GM12865 (cell line): ENCODE measurements around the gene NQO2.

ENCODE experiments used
- DNase-seq: peaks from one replicate; pipeline ENCODE4 v3.0.0; 2010; ENCODE audit warnings: low read depth
- H3K4me3 ChIP-seq: 2 replicates; pipeline ENCODE4 v1.5.1; 2011; ENCODE audit warnings: mild to moderate bottlenecking, low read depth, low read length, control low read depth
- CTCF ChIP-seq: IDR thresholded peaks from 2 replicates; pipeline ENCODE4 v1.5.1; 2011; ENCODE audit warnings: low read length, control low read depth, low read depth, inconsistent platforms; ENCODE audit not compliant: insufficient read depth; ENCODE audit errors: missing control alignments

NQO2 gene

DNA sequence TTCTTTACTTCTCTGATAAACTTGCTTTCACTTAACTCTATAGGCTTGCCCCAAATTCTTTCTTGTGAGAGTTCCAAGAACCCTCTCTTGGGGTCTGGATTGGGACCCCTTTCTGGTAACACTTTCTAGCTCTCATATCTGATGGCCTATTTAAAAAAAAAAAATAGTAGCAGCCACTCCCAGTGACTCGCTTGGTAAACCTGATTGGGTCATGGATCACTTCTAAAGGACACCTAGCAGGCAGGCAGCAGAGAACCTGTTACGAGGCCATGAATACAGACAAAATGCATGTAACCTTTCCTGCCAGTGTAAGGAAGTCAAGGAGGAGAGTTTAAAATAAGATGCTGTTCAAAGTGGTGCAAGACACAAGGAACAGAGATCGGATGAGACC, 19.2 kb upstream of the NQO2 start:
- no peak for TF ChIP-seq CTCF
- H3K4me3 ChIP-seq = no peak overlapping the region
- DNase-seq = no peak

DNA sequence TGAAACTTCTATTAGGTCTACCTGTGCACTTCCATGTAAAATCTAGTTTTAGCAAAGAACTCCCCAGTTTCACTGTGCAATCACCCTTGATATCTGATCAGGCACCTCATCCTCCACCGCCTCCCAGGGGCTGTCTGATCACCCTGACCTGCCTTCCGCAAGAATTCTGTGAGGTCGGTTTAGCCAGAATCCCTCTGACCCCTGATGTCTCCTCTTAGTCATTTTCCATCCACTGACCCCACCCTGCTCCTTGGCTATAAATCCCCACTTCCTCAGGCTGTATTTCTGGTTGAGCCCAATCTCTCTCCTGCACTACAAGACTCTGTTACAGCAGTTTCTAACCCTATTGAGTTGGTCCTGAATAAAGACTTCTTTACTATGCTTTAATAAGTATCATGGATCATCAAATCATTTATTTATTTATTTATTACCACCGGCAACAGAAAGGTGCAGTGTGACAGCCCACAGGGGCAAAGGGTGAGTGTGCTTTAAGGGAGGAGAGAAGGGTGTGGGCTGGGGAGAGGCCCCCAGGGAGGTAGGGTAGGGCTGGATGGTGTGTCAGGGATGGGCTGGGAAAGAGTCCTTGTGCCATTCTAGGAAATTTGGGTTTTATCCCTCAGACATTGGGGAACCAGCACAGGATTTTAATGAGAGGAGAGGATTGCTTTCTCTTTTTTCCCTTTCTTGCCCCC, 17.1 kb upstream of the NQO2 start:
- TF ChIP-seq CTCF = no peak
- H3K4me3 ChIP-seq = no peak overlapping the region
- DNase-seq = no peak

DNA sequence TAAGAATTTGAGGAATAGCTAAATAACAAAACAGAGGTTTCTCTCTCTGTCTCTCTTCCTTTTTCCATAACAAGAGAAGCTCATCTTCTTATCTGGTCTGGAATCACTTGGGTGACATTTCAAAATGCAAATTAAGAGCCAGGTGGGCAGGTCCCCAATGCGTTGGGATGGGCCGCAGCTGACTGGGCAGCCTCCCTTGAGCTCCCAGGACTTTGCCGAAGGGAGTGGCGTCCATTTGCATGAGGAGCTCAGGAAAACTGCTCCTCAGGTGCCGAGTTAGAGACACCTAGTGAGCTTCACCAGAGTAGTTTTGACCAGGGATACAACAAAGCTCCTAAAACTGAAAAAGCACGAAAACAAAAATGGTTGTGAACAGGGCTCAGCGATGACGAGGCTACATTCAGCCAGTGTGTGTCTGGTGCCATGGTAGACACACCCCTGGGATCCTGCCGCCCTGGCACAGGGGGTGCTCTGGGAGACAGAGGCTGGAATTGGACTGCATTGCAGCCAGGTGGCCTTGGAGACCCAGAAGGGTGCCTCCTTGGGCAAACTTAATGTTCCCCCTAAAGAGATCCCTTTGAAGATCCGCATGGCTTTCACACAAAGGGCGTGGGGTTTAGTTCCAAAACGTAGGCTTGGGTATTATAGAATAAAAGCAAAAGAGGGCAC, 14.8 kb upstream of the NQO2 start:
- no peak overlapping the region for H3K4me3 ChIP-seq
- no peak for DNase-seq
- no peak for TF ChIP-seq CTCF

DNA sequence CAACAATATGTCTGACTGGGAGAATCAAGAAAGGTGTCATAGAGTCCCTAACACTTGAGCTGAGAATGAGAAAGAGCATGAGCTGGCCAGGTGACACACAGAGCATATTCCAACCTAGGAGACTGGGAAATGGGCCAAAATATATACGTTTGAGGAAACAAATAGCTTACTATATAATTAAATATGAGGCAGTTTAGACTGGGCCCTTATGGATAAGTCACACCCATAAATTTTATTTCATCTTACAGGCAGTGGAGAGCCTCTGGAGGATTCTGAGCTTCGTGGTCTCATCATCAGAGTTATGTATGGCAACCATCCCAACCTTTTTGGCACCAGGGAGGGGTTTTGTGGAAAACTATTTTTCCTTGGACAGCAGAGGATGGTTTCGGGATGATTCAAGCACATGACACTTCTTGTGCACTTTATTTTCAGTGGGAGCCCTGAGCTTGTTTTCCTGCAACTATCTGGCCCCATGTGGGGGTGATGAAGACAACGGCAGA, 12.9 kb upstream of the NQO2 start:
- TF ChIP-seq CTCF = no peak
- DNase-seq = no peak
- H3K4me3 ChIP-seq = no peak overlapping the region

- peak overlapping the region; percentile 84 for H3K4me3 ChIP-seq
- TF ChIP-seq CTCF = no peak
- DNase-seq = no peak
Observed at GRCh38 chr6:2988094-2988425, 11.6 kb upstream of the NQO2 start.

DNA sequence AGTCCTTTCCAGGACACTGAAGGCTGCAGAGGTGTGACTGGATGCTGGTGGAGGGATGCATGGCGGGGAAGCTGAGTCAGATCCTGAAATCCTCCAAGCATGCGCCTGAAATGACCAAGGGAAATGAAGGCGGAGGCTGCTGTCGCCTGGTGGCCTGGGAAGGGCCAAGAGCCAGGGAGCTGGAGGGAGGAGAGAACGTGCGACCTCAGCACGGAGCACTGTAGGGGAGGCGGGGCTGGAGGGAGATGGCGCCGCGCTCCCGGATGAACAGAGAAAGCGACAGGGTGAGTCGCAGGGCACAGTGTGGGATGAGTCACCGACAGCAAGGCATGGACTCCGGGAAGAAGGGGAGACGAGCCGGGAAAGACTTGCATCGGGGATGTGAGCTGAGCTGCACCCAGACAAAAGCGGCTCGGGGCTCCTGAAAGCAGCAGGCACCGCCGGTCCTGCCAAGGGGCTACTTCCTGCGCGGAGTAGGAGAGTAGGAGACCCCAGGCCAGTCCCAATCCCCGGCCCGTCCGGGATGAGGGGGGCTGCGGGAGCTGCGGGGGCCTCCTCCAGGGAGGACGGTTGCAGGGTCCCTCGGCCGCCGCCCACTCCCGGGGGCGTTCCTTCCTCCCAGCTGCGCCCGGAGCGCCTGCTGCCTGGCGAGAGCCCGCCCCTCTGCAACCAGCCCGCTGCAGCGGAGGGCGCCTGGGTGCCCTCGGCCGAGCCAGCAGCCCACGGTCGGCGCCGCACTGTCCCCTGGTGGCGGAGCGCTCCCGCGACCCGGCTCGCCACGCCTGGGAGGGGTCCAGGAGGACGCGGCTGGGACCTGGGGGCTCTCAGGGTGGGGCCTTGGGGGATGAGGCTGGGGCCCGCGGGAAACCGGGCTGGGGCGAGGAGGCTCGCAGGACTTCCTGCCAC, 11.0 kb upstream of the NQO2 start:
- peak; percentile 83 for TF ChIP-seq CTCF
- H3K4me3 ChIP-seq = peak overlapping the region; percentile 84
- peak; percentile 81 for DNase-seq
